Renal pelvis (tissue), 12 donors: ENCODE results near the gene BCO2. TPM values are rescaled to one million over a fixed set of nuclear protein-coding genes. Genes with fewer than 3 reads are reported as not detected.
"Not testable (repeated sequence)": the region's sequence is repeated elsewhere in the genome, so short reads cannot be mapped to it uniquely, and the experiment has no call there.

ENCODE experiments used
- DNase-seq: peaks from one replicate; pipeline ENCODE4 v3.0.0-alpha.2; 2013
- long read RNA-seq, 16 experiments: transcript quantifications; one replicate each; lab custom pipeline, GENCODE V29; 2026
- polyA plus RNA-seq, 3 donors: library from polyadenylated mRNA; unstranded; fragments of 120-200 nt; gene quantifications; one replicate each; pipeline ENCODE4 v1.2.1, GENCODE V29; 2013; ENCODE audit not compliant: insufficient read length in 3 of 3

The BCO2 gene
- polyA plus RNA-seq, result 1 to 10 TPM; 3.5 to 7.0 (median 5.4) TPM
- long read RNA-seq, donor 1, partial matches to known transcripts, result 0 of 1 reads
- long read RNA-seq, donor 1, other reads (novel, unspliced or antisense), result 0 of 1 reads
- long read RNA-seq, donor 2, result 0 reads
- long read RNA-seq, donor 3, partial matches to known transcripts, result 0 of 2 reads
- long read RNA-seq, donor 3, other reads (novel, unspliced or antisense), result 0 of 2 reads
- long read RNA-seq, donor 4, result 0 reads
- long read RNA-seq, donor 5, partial matches to known transcripts, result 0 of 1 reads
- long read RNA-seq, donor 5, other reads (novel, unspliced or antisense), result 0 of 1 reads
- long read RNA-seq, donor 6, result 0 reads
- long read RNA-seq, donor 7, result 0 reads
- long read RNA-seq, donor 8, result 0 reads
- long read RNA-seq, donor 9, result 0 reads
- long read RNA-seq, donor 10, result 0 reads
- long read RNA-seq, donor 11, result 0 reads
- long read RNA-seq, donor 12, result 0 reads
- long read RNA-seq, donor 13, result 0 reads
- long read RNA-seq, donor 14, result 0 reads
- long read RNA-seq, donor 15, result 0 reads
- long read RNA-seq, donor 16, result 0 reads

- peak; percentile 88 for DNase-seq
Measured at GRCh38 chr11:112174789-112175598, at the start of gene BCO2. BCO2 (plus strand) TSS chr11:112175512; CDS start chr11:112175602, 90 bp downstream.

GRCh38 chr11:112127056-112127455 lies 48.3 kb upstream of the BCO2 start:
- DNase-seq, result no peak

GRCh38 chr11:112128483-112129121 lies 46.7 kb upstream of the BCO2 start:
- no peak for DNase-seq

- DNase-seq, result no peak
Measured at GRCh38 chr11:112129656-112130055, 45.7 kb upstream of the BCO2 start.

- DNase-seq, result no peak
Measured at GRCh38 chr11:112132737-112133136, 42.6 kb upstream of the BCO2 start.

- no peak for DNase-seq
Measured at GRCh38 chr11:112134473-112134872, 40.8 kb upstream of the BCO2 start.

- DNase-seq, result no peak
Measured at GRCh38 chr11:112143597-112143996, 31.7 kb upstream of the BCO2 start.

- DNase-seq, result no peak
Measured at GRCh38 chr11:112150517-112150916, 24.8 kb upstream of the BCO2 start.

- DNase-seq, result no peak
Measured at GRCh38 chr11:112156153-112156955, 19.0 kb upstream of the BCO2 start.

GRCh38 chr11:112156956-112157766 lies 18.2 kb upstream of the BCO2 start:
- no peak for DNase-seq

GRCh38 chr11:112159098-112160065 lies 15.9 kb upstream of the BCO2 start:
- no peak for DNase-seq

- DNase-seq, result no peak
Measured at GRCh38 chr11:112160091-112160848, 15.0 kb upstream of the BCO2 start.

GRCh38 chr11:112161012-112161411 lies 14.3 kb upstream of the BCO2 start:
- no peak for DNase-seq

- not testable (repeated sequence) for DNase-seq
Measured at GRCh38 chr11:112162200-112162599, 13.1 kb upstream of the BCO2 start.

- no peak for DNase-seq
Measured at GRCh38 chr11:112162761-112163546, 12.4 kb upstream of the BCO2 start.

GRCh38 chr11:112163875-112164685 lies 11.2 kb upstream of the BCO2 start, which contains the start of gene IL18:
IL18 (minus strand) TSS chr11:112164094; CDS start chr11:112155053, 9,041 bp downstream.
- DNase-seq, result no peak
